Progenitor cell of endocrine pancreas (in vitro differentiated cells): ENCODE results near the gene CENPW. TPM values are rescaled to one million over a fixed set of nuclear protein-coding genes. Genes with fewer than 3 reads are reported as not detected.

Source experiments
- DNase-seq: peaks from one replicate; pipeline ENCODE4 v3.0.0; 2021; ENCODE audit warnings: low spot score; ENCODE audit not compliant: unreplicated experiment
- H3K27ac Mint-ChIP-seq: 2 replicates; pipeline ENCODE4 v1.8.0; 2021; ENCODE audit warnings: mild to moderate bottlenecking, moderate library complexity, mixed read lengths
- H3K27me3 Mint-ChIP-seq: 2 replicates; pipeline ENCODE4 v1.8.0; 2021; ENCODE audit warnings: mixed read lengths
- H3K36me3 Mint-ChIP-seq: 2 replicates; pipeline ENCODE4 v1.8.0; 2022; ENCODE audit warnings: mixed read lengths; ENCODE audit not compliant: insufficient read depth
- H3K4me1 Mint-ChIP-seq: 2 replicates; pipeline ENCODE4 v1.8.0; 2021; ENCODE audit warnings: low read depth, mixed read lengths
- H3K4me3 Mint-ChIP-seq: 2 replicates; pipeline ENCODE4 v1.8.0; 2021; ENCODE audit warnings: low read depth, mild to moderate bottlenecking, moderate library complexity, mixed read lengths
- H3K9me3 Mint-ChIP-seq: 2 replicates; pipeline ENCODE4 v1.8.0; 2021; ENCODE audit warnings: low read depth, mixed read lengths
- CTCF ChIP-seq: fragments of 200-600 bp; sonication (generic); IDR thresholded peaks from one replicate; pipeline ENCODE4 v1.5.0; 2021; ENCODE audit warnings: antibody characterized with exemption, mild to moderate bottlenecking; ENCODE audit not compliant: unreplicated experiment
- total RNA-seq: library from RNA; stranded (reverse); gene quantifications from 2 replicates; pipeline ENCODE4 v1.2.1, GENCODE V29; 2021

The CENPW gene
- total RNA-seq, 1 donor from 2014 or later: 22.5 TPM

GRCh38 chr6:126388104-126388598 lies 48.2 kb downstream of the CENPW start:
- peaks cover 15% of the 10 kb centered on the region for H3K9me3 Mint-ChIP-seq
- no peak overlapping the region for H3K4me3 Mint-ChIP-seq
- H3K27ac Mint-ChIP-seq: no peak overlapping the region
- H3K4me1 Mint-ChIP-seq: no peaks in the 10 kb centered on the region
- H3K36me3 Mint-ChIP-seq: peaks cover 1% of the 10 kb centered on the region
- no peaks in the 10 kb centered on the region for H3K27me3 Mint-ChIP-seq
- no peak for DNase-seq
- no peak for TF ChIP-seq CTCF

DNA sequence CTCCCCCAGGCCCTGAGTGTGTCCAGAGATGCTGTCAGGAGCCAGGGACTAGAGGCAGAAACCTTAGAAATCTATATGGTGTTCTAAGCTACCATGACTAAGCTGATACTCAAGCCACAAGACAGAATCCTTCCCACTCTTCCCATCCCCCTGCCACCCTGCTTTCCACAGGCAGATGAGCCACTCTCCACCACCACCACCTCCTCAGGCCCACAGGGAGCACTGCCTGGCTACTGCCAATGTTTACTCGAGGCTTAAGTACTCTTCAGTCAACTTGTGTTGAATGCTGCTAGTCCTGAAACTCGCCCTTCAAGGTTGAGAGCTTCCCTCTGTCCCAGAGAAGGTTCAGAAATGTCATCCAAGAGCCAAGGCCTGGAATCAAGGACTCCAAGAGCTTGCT lies 56.2 kb downstream of the CENPW start:
- TF ChIP-seq CTCF: no peak
- Mint-ChIP-seq H3K4me3 (no peak overlapping the region), H3K9me3 (no peaks in the 10 kb centered on the region), H3K27me3 (no peaks in the 10 kb centered on the region), H3K27ac (no peak overlapping the region), H3K36me3 (no peaks in the 10 kb centered on the region), H3K4me1 (no peaks in the 10 kb centered on the region)
- no peak for DNase-seq
